Fibroblast of lung (primary cell): ENCODE results near the gene WNT6.

Experiments
- CTCF ChIP-seq, 2 donors: IDR thresholded peaks in 1 of 2; conservative IDR thresholded peaks in 1 of 2; 1 replicate in 1 of 2; 2 replicates in 1 of 2; pipeline ENCODE4 v1.5.1; 2011 to 2012; ENCODE audit warnings: low read length in 2 of 2, control low read depth in 1 of 2, inconsistent platforms in 1 of 2, low read depth in 1 of 2, mild to moderate bottlenecking in 1 of 2
- EZH2 ChIP-seq: IDR thresholded peaks from 2 replicates; pipeline ENCODE4 v1.5.1; 2012; ENCODE audit warnings: low read length, control low read depth, mild to moderate bottlenecking; ENCODE audit errors: missing control alignments

- TF ChIP-seq CTCF (conservative IDR thresholded peaks at IDR 0.05 in 1 of 2, IDR thresholded peaks at IDR 0.05 in 1 of 2; ENCODE audit: low read depth in 1 of 2, low read length in 2 of 2) (no peak), EZH2 (no peak)
Measured at GRCh38 chr2:218827701-218828476, 31.7 kb upstream of the WNT6 start.
